Left colon (tissue), 2 donors: ENCODE measurements around the gene IGLL5. TPM values are rescaled to one million over a fixed set of nuclear protein-coding genes. Genes with fewer than 3 reads are reported as not detected.
A peak's percentile ranks its signal among the peaks of the same experiment; 100 is the strongest.

Experiments used
- ATAC-seq: fragments of 200-7000 bp; cut with Tn5 transposase; one replicate; pipeline ENCODE4 v1.9.1; 2020; ENCODE audit warnings: mild to moderate bottlenecking, moderate library complexity
- DNase-seq, 2 donors: peaks; one replicate each; pipeline ENCODE4 v3.0.0-alpha.2; 2020
- intact Hi-C, 2 donors: fragments of 100-400 bp; cut with DNase I in 1 of 2; cut with micrococcal nuclease in 1 of 2; formaldehyde crosslinking; loops; one replicate each; pipeline versions ENCODE4 v1.11.2 to v1.14.0; 2022; cut with DNase I, micrococcal nuclease
- total RNA-seq, 2 donors: library from RNA; stranded (reverse); fragmentation: NEBNext Ultra II Directional; extraction: Animal tissue kit (Norgen Biotek cat#: 25700); gene quantifications; one replicate each; pipeline ENCODE4 v1.2.1, GENCODE V29; 2021
- donor health status: DM: no; HTN: no; CAD: no.
- donor health status: DM: yes; HTN: yes; CAD: no.

Gene IGLL5
- total RNA-seq, 2 donors from 2014 or later = 5.5 to 40.7 TPM

- DNase-seq = no peak
- intact Hi-C loops = no loop called here
Measured at GRCh38 chr22:22881116-22882000, 6.3 kb upstream of the IGLL5 start.

GRCh38 chr22:22882033-22882717, 5.4 kb upstream of the IGLL5 start:
- ATAC-seq = peak; percentile 86
- peak in 1 of 2 donors; percentile 52 for DNase-seq
- intact Hi-C loops = no loop called here

More at GRCh38 chr22:22881116-22882000, 6.3 kb upstream of the IGLL5 start:
- no peak for ATAC-seq

- intact Hi-C loops = no loop called here
- ATAC-seq = no peak
- no peak for DNase-seq
Measured at GRCh38 chr22:22883090-22883727, 4.4 kb upstream of the IGLL5 start.

- ATAC-seq = peak; percentile 80
- intact Hi-C loops = no loop called here
- peak; percentile 58 to 71 for DNase-seq
Measured at GRCh38 chr22:22884010-22884887, 3.4 kb upstream of the IGLL5 start.

GRCh38 chr22:22884888-22885840, 2.5 kb upstream of the IGLL5 start:
- intact Hi-C loops = no loop called here
- ATAC-seq = peak; percentile 18
- DNase-seq = peak; percentile 43 to 56

GRCh38 chr22:22886546-22886945, 1.1 kb upstream of the IGLL5 start:
- ATAC-seq = no peak
- intact Hi-C loops = no loop called here
- no peak for DNase-seq

GRCh38 chr22:22888571-22889353, 1.1 kb downstream of the IGLL5 start:
- no peak for ATAC-seq
- DNase-seq = no peak
- intact Hi-C loops = no loop called here

- ATAC-seq (no peak), DNase-seq (no peak)
- intact Hi-C loops = no loop called here
Measured at GRCh38 chr22:22890085-22890484, 2.5 kb downstream of the IGLL5 start.

- ATAC-seq (no peak), DNase-seq (no peak)
- intact Hi-C loops = no loop called here
Measured at GRCh38 chr22:22891139-22891621, 3.6 kb downstream of the IGLL5 start.

GRCh38 chr22:22892096-22893052, 4.8 kb downstream of the IGLL5 start:
- ATAC-seq (no peak), DNase-seq (peak in 1 of 2 donors; percentile 2)
- intact Hi-C loops = no loop called here

- ATAC-seq (no peak), DNase-seq (peak in 1 of 2 donors; percentile 26)
- intact Hi-C loops = no loop called here
Measured at GRCh38 chr22:22893077-22893805, 5.6 kb downstream of the IGLL5 start.

GRCh38 chr22:22893891-22894739, 6.5 kb downstream of the IGLL5 start:
- no peak for ATAC-seq
- intact Hi-C loops = no loop called here
- peak in 1 of 2 donors; percentile 8 for DNase-seq

GRCh38 chr22:22894740-22895731, 7.4 kb downstream of the IGLL5 start:
- intact Hi-C loops = no loop called here
- DNase-seq (peak in 1 of 2 donors; percentile 16), ATAC-seq (no peak)
